ENCODE results near the gene PTPRN2.
"Not testable (repeated sequence)": the region's sequence is repeated elsewhere in the genome, so short reads cannot be mapped to it uniquely, and the experiment has no call there.

Gene PTPRN2

GRCh38 chr7:158530800-158531609 lies 56.6 kb downstream of the PTPRN2 start:
- DNase-seq = no peak

DNA sequence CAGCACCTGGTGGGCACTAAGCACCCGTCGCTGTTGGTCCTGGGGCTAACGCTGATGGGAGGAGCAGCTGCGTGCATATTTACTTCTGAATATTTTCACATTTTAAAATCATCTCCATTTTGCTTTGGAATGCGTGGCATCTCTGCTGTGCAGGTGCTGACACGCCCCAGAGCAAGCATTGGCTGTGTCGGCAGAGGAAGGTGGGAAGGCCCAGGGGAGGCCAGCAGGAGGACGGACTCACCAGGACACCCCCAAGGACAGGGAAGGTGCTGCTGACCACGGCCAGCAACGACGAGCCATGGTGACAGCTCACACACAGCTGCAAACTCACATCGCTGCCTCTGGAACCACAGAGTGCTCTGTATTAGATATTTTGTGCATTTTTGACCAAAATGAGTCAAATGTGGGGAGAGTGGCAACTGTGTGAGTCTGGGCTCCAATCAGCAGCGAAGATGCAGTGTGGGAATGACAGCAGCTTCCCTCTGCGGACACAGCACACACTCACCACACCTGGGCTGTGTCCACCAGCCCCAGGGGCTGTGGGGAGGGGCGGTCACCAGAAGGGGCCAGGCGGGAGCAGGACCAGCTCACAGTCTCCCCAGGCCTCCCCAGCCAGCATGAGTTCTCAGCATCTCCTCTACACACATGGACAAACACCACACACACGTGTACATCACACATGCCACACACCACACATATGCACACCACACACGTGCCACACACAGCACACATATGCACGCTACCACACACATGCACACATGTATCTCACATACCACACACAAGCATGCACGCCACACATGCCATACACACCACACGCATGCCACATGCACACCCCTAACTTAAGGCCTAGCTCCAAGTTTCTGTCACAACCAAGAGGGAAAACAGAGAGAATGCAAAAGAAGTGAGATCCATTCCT lies 58.2 kb downstream of the PTPRN2 start:
- DNase-seq = no peak

GRCh38 chr7:158527915-158528502 lies 59.6 kb downstream of the PTPRN2 start:
- DNase-seq = no peak

DNA sequence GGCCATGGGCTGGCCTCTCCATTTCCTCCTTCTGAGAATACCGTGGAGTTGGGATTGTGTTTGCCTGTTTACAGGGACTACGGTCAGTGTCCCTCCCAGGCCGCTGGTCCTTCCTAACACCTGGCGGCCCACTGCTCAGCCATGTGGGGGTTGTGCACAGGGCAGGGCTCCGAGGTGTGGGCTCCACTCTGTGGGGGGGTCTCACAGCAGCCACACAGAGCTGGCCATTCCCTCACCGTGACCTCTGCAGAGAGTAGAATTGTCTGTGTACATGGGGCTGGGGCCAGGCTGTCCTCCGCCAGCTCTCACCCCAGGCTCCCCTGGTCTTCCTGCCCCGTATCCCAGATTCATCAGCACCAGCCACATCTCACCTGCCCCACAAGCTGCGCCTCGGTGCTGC lies 60.1 kb downstream of the PTPRN2 start:
- DNase-seq = no peak

- DNase-seq = no peak
These were observed 60.6 kb downstream of the PTPRN2 start for GRCh38 chr7:158527038-158527437.

- DNase-seq = no peak
These were observed 61.1 kb downstream of the PTPRN2 start for GRCh38 chr7:158526531-158526930.

DNA sequence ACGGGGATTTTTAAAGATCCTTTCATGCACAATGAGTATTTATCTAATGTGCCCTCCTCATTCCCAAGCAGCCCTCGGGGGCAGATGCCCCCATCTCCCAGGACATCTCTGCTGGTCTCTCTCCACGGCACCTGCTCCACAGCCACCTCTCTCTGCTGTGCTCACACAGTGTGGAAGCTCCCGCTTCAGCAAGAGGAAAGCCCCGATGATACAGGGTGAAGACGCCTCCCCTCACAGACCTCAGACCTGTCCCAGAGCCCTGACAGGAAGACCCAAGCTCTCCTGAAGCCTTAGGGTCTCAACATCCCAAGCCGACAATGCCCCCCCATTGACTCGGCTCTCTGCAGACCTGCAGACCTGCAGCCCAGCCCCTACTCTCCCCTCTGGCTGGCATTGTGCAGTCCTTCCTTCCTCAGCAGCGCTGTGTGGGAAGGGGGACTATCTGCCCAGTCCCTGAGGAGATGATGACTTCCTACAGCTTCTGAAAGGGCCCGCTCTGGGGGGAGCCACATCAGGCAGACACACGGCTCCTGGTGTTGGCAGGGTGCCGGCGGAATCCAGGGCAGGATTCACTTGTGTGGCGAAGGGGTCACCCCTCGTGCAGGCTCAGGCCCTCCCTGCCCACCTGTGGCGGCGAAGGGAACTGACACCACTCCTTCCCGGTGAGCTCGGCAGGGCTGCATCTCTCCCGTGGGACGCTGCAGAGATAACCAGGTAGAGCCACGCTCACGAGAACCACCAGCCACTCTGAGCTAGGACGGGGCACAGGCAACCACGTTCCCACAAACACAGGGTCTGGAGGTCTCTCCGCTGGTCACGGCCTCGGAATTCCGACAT lies 61.8 kb downstream of the PTPRN2 start:
- no peak for DNase-seq

DNA sequence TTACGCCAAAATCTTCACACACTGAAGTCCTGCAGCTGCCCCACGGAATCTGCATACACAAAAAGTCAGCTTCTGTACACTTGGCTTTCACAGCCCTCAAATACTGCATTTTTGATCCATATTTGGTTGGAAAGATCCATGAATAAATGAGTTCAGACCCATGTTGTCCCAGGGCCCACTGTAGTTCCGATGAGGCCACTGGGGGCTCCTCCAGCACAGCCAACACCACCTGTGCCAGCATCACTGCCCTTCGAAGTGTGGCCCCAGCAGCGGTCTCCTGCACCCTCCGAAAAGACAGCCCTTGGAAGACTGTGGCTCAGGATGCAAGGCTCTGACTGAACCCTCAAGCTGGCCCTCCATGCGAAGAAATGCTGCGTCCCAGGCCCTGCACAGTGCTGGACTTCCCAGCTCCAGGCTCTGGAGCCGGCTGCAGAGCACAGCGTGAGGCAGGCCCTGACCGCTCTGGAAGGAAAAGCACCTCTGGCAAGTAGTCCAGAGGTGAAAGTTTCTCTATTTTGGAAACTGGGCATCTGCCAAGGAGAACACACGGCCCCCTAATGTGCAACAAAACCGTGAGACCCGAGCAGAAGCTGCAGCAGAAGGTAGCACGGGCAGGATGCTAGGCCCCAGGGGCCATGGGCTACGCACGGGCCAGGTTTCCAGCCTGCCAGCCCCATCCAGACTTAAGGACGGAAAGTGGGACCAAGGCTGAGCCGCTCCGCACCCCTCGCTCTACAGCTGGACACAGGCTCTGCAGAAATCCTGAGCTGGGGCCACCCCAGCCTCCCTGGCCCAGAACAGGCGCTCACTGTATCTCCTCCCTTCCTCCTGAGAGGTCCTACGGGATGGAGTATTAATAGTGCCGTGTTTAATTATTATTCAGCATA lies 62.6 kb downstream of the PTPRN2 start:
- no peak for DNase-seq

DNA sequence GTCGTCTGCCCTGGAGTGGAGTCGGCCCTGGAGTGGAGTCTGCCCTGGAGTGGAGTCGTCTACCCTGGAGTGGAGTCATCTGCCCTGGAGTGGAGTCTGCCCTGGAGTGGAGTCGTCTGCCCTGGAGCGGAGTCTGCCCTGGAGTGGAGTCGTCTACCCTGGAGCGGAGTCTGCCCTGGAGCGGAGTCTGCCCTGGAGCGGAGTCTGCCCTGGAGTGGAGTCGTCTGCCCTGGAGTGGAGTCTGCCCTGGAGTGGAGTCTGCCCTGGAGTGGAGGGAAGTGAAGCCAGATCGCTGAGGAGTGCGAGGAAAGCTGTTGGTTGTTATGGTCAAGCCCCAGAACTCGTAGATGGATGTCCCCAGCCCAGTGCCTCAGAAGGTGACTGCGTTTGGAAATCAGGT lies 63.3 kb downstream of the PTPRN2 start:
- DNase-seq = peak; percentile 22

GRCh38 chr7:158523877-158524276 lies 63.7 kb downstream of the PTPRN2 start:
- not testable (repeated sequence) for DNase-seq

DNA sequence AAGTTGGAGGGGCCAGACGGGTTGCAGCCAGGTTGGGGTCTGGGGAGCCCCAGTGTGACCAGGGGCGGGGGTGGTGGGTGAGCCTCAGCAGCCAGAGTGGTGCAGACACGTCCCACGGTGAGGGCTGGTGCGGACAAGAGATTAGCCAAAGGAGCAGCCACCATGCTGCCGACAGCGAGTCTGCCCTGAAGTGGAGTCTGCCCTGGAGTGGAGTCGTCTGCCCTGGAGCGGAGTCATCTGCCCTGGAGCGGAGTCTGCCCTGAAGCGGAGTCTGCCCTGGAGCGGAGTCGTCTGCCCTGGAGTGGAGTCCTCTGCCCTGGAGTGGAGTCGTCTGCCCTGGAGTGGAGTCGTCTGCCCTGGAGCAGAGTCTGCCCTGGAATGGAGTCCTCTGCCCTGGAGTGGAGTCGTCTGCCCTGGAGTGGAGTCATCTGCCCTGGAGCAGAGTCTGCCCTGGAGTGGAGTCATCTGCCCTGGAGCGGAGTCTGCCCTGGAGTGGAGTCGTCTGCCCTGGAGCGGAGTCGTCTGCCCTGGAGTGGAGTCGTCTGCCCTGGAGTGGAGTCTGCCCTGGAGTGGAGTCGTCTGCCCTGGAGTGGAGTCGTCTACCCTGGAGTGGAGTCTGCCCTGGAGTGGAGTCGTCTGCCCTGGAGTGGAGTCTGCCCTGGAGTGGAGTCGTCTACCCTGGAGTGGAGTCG lies 64.3 kb downstream of the PTPRN2 start:
- not testable (repeated sequence) for DNase-seq

- DNase-seq = not testable (repeated sequence)
These were observed 65.8 kb downstream of the PTPRN2 start for GRCh38 chr7:158521795-158522194.

DNA sequence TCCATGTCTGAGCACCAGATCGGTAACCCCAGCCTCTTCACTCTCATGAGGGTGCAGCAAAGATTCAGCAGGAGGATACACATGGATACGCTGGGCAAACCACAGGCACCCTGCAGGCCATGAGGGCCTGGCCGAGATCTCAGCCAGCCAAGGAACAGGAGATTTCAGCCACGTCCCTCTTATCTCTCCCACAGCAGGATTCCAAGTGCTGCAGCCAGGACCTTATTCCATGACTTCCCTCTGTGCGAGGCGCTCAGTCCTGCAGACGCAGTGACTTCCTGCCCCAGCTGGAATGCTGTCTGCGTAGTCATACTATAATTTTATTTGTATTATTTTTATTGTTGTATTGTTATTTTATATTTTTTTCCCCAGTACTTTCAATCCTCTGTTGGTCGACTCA lies 66.8 kb downstream of the PTPRN2 start:
- no peak for DNase-seq

- DNase-seq = no peak
These were observed 67.9 kb downstream of the PTPRN2 start for GRCh38 chr7:158519633-158520174.

DNA sequence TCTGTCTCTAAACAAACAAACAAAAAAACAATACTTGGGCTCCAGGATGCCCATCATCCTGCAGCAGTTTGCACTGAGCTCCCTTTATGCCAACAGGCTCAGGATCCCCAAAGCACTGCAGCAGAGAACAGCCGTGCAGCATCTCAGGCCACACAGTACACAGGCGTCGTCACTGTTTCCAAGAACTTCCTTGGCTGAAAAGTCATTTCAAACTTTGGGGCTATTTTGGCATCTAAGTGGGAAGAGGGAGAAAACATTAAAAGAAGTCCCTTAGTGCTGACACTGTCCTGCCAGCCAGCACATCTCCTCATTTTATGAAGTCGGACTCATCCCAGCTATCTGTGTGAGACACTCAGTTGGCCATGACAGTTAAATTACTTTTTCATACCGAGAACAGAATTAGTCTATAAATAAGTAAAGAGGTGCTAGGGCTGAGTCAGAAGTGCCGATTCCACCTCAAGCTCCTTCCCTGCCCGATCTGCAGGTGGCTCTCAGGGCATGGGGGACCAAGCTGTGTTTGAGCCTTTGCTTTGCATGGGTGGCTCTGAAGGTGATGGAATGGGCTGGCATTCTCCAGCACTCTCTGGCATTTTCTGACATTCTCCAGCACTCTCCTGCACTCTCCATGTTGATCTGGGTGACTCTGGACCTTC lies 68.5 kb downstream of the PTPRN2 start:
- DNase-seq = no peak

DNA sequence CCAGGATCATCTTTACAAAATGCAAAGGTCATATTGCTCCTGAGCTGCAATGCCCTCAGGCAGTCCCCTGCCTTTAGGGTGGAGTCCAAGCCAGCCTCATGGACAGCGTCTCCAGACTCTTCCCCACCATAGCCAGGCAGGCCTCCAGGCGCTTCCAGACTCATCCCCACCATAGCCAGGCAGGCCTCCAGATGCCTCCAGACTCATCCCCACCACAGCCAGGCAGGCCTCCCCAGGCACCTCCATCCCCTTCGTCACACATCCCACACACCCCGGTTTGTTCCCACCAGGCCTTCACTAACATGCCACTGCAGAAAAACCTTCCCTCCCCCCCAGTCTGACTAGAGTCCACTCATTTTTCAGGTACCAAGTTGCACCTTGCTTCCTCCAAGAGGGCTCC lies 70.1 kb downstream of the PTPRN2 start:
- no peak for DNase-seq

- DNase-seq = no peak
These were observed 70.6 kb downstream of the PTPRN2 start for GRCh38 chr7:158517072-158517471.

DNA sequence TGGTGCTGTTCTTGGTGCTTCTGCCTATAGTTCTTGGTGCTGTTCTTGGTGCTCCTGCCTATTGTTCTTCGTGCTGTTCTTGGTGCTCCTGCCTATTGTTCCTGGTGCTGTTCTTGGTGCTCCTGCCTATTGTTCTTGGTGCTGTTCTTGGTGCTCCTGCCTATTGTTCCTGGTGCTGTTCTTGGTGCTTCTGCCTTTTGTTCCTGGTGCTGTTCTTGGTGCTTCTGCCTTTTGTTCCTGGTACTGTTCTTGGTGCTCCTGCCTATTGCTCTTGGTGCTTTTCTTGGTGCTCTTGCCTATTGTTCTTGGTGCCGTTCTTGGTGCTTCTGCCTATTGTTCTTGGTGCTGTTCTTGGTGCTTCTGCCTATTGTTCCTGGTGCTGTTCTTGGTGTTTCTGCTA lies 71.1 kb downstream of the PTPRN2 start:
- no peak for DNase-seq

- DNase-seq = no peak
These were observed 74.8 kb downstream of the PTPRN2 start for GRCh38 chr7:158512869-158513268.

DNA sequence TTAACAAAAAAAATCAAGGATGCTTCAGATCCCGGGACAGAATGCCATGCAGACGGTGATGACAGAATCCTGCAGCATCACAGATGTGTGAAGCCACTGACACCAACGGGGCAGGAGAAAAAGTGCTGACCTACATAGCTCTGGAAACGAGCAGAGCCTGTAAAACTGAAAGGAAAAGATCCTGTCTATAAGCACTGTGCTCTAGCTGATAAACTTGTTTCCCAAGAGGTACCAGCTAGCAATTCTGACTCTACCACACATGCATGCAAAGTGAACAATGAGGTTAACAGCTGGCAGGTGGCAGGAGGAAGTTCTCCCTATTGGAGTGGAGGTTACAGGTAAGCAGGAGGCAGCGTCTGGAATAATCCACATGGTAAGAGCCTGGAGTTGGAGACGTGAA lies 75.6 kb downstream of the PTPRN2 start:
- no peak for DNase-seq
